SK-N-DZ (cell line): Measurements from ENCODE around the gene LRRC25.

Source experiments
- DNase-seq: peaks from one replicate; pipeline ENCODE4 v3.0.0-alpha.2; 2015; ENCODE audit warnings: low spot score

Gene LRRC25

GRCh38 chr19:18435842-18436670 is 38.6 kb upstream of the LRRC25 start:
- DNase-seq = no peak

- no peak for DNase-seq
Observed at GRCh38 chr19:18435178-18435841, 37.9 kb upstream of the LRRC25 start.

GRCh38 chr19:18434411-18435175 is 37.2 kb upstream of the LRRC25 start:
- no peak for DNase-seq

GRCh38 chr19:18433735-18434398 is 36.4 kb upstream of the LRRC25 start:
- no peak for DNase-seq

GRCh38 chr19:18433015-18433691 is 35.7 kb upstream of the LRRC25 start:
- no peak for DNase-seq

- no peak for DNase-seq
Observed at GRCh38 chr19:18432275-18433014, 35.0 kb upstream of the LRRC25 start.

GRCh38 chr19:18431351-18432197 is 34.2 kb upstream of the LRRC25 start:
- no peak for DNase-seq

- DNase-seq = no peak
Observed at GRCh38 chr19:18430417-18431144, 33.2 kb upstream of the LRRC25 start.

GRCh38 chr19:18429717-18430416 is 32.4 kb upstream of the LRRC25 start:
- DNase-seq = no peak

GRCh38 chr19:18428787-18429674 is 31.6 kb upstream of the LRRC25 start:
- DNase-seq = peak; percentile 85

GRCh38 chr19:18428173-18428786 is 30.9 kb upstream of the LRRC25 start:
- DNase-seq = peak; percentile 57

- DNase-seq = no peak
Observed at GRCh38 chr19:18427743-18428113, 30.3 kb upstream of the LRRC25 start.

GRCh38 chr19:18427080-18427742 is 29.8 kb upstream of the LRRC25 start:
- no peak for DNase-seq

- DNase-seq = no peak
Observed at GRCh38 chr19:18426416-18426767, 29.0 kb upstream of the LRRC25 start.

GRCh38 chr19:18425515-18426415 is 28.3 kb upstream of the LRRC25 start:
- DNase-seq = no peak
